Iris pigment epithelial cell (primary cell): ENCODE measurements around the gene OR10H3.
"Not testable (repeated sequence)": the region's sequence is repeated elsewhere in the genome, so short reads cannot be mapped to it uniquely, and the experiment has no call there.

ENCODE experiments used
- DNase-seq: peaks from one replicate; pipeline ENCODE4 v3.0.0-alpha.2; 2011; ENCODE audit warnings: low read depth

OR10H3 gene, protein sequence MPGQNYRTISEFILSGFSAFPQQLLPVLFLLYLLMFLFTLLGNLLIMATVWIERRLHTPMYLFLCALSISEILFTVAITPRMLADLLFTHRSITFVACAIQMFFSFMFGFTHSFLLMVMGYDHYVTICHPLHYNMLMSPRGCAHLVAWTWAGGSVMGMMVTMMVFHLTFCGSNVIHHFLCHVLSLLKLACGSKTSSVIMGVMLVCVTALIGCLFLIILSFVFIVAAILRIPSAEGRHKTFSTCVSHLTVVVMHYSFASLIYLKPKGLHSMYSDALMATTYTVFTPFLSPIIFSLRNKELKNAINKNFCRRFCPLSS

GRCh38 chr19:15737722-15738121, at the start of gene OR10H3:
TSS of gene OR10H3 (plus strand) at chr19:15737985. CDS start at chr19:15741393, 3,408 bp downstream.
- DNase-seq = no peak

DNA sequence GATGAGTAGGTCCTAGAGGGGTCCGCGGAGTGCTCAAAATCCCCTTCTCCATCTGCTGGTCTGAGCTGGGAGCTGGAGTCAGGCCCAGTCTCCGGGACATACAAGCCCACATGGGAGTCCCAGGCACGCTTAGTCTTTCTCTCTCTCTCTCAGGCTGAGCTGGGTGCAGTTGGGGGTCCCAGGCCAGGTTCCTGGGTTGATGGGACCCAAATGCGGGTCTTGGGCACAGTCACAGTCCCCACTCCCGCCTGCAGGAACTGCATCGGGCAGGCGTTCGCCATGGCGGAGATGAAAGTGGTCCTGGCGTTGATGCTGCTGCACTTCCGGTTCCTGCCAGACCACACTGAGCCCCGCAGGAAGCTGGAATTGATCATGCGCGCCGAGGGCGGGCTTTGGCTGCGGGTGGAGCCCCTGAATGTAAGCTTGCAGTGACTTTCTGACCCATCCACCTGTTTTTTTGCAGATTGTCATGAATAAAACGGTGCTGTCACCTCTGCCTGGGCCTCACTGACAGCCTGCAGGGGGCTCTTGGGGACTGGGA, 41.1 kb upstream of the OR10H3 start:
- DNase-seq = no peak

GRCh38 chr19:15701757-15702533, 35.8 kb upstream of the OR10H3 start:
- DNase-seq = no peak

GRCh38 chr19:15702534-15702930, 35.3 kb upstream of the OR10H3 start:
- peak; percentile 46 for DNase-seq

DNA sequence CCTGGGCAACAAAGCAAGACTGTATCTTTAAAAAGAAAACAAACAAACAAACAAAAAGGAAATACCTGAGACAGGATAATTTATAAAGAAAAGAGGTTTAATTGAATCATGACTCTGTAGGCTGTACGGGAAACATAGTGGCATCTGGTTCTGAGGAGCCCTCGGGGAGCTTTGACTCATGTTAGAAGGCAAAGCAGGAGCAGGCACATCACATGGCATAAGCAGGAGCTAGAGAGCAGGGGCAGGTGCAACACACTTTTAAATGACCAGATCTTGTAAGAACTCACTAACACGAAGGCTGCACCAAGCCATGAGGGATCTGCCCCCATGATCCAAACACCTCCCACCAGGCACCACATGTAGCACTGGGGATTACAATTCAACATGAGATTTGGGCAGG, 23.1 kb upstream of the OR10H3 start:
- no peak for DNase-seq

DNA sequence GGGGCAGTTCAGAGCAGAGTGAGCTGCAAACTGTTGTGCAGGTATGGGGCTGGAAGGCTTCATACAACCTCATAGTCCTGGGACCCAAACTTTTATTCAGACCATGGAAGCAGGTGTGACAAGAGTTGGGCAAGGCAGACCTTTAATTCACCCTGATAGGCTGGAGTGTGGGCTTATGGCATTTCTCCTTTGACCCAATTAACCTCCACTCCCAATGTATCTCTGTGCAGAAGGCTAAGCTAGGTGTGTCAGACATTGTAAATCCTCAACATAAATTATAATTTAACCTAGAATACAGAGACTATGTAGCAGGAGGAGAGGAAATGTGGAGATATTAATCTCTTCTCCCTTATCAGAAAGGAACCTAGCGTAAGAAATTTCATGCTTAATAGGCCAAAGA, 22.1 kb upstream of the OR10H3 start:
- DNase-seq = no peak

DNA sequence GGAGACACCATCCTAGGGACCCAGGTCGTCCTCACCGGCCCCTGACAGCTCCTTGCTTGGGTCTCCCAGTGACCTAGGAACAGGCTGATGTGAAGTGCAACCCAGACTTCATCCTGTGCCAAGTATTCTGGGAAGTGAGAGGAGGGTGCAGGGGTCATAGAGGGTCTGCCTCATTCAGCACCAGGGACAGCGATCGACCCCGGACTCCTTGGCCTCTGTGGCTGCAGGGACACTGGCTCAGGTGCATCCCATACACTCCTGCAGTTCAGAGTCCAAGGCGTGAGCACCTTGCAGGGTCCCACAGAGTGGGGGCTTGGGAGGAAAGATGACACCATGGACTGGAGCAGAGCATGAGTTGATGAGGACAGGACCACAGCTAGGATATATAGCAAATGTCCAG, 20.0 kb upstream of the OR10H3 start:
- DNase-seq = no peak

DNA sequence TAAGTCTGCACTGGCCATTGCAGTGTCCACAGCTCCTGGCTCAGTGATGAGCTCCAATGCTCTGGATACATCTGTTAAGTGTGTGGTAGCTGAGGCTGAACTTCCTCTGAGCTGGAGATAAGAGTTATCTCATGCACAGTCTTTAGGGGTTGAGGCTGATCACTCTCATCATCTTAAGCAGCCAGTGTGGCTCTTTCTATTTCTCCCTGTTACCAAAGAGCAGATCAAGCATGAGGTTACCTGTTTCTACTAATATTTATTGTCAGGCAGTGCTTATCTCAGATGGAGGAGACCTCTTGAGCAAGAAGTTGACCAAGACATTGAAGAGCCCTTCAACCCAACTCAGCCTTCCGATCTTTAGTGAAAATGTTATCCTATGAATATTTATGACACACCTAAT, 16.5 kb upstream of the OR10H3 start:
- no peak for DNase-seq

GRCh38 chr19:15722956-15723355, 14.8 kb upstream of the OR10H3 start:
- no peak for DNase-seq

DNA sequence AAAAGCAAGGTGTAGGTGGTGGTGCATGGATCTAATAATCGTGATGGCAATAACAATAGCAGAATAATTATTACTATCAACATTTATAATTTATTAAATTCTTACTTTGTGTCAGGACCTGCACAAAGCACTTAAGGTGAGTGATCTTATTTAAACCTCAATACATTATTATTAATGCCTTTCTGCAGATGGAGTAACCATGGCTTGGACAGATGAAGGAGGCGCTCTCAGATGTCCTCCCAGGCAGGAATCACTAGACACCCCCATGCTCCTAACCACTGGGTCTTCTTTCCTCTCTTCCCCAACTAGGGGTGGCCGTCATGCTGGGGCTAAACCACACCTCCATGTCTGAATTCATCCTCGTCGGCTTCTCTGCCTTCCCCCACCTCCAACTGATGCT, 10.1 kb upstream of the OR10H3 start, which contains the start of gene OR10H2:
Gene OR10H2 (plus strand): TSS at position 301 of the 400 bp plus-strand sequence. CDS start 20 bp downstream, at position 321.
- no peak for DNase-seq

GRCh38 chr19:15730538-15730937, 7.2 kb upstream of the OR10H3 start:
- DNase-seq = no peak

DNA sequence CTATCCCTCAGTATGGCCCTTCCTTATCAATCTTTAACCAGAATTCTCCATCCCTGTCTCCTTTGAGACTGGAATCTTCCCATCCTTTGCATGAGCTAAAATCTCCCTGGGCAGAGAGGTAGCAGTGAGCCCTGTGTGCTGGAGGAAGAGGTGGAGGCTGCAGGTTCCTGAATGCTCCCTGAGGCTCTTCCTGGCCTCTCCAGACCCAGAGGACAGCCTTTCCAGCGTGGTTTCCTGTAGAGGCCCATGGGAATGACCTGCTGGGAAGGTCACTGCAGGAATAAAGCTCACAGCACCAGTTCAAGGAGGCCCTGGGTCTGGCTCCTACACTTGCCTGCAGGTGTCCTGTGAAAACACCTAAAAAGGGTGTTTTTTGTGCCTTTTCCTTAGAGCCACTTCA, 5.4 kb upstream of the OR10H3 start:
- DNase-seq = no peak

DNA sequence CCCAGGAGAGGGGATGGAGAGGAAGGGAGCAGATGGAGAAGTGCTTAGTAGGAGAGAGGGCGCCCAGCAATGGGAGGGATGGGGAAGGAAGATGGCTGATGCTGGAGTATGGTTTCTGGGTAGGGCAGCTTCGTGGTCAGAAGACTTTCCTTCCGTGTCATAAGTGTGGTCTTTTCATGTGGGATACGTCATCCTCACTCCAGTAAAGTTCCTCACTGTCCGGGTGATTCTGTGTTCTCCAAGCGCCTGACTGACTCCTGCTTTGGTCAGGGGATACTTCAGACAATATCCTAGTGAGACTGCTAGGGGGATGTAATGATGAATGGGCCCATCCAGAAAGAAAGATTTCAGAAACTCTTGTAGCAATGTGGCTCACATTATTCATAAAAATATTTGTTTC, 3.9 kb upstream of the OR10H3 start:
- DNase-seq = no peak

DNA sequence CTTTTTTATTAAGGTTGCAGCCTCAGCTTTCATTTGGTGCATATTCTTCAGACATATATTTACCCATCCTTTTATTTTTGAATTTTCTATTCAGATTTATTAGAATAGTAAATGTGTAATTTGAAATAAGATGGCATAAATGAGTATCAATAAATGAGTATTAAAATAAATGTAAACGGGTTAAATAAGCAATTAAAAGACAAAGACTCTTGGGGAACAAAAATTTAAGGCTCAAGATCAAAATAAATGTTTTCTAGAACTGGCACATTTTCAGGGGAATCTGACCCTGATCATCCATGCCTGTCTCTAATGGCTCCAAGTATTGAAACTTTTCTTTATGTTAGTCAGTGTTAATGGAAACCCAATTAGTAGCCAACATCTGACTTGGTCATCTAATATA, 3.0 kb downstream of the OR10H3 start:
- no peak for DNase-seq

DNA sequence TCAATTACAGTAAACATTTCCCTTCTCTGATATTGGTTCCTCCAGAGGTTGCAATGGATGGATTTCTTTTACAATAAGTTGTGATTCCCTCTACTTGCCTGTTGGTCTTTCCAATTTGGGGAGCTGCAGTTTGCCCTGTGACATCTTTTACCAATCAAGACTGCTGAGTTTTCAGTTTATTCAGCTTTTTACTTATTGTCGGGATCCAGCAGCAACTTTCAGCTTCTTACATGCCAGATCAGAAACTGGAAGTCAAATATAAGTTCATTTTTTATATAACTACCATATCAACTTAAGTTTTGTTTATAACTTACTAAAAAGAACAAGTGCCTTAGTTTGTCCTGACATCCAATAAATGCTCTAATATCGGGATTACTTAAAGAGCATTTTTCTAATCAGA, 10.5 kb downstream of the OR10H3 start:
- no peak for DNase-seq

DNA sequence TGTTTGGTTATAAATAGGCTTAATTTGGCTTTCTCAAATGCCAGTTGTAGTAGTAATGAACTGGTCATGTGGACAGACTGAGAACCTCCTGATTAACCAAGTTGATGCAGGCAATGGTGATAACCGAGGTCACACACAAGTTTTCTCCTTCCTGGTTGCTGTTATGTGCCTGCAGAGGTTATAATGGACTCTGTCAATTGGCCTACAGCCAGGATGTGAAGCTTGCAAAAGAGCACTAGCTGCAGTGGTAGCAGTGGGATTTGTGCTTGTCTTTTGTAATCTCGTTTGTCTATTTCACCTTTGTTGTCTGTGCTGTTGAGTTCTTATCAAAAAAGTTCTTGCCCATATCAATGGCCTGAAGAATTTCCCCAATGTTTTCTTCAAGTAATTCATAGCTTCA, 20.6 kb downstream of the OR10H3 start:
- no peak for DNase-seq

DNA sequence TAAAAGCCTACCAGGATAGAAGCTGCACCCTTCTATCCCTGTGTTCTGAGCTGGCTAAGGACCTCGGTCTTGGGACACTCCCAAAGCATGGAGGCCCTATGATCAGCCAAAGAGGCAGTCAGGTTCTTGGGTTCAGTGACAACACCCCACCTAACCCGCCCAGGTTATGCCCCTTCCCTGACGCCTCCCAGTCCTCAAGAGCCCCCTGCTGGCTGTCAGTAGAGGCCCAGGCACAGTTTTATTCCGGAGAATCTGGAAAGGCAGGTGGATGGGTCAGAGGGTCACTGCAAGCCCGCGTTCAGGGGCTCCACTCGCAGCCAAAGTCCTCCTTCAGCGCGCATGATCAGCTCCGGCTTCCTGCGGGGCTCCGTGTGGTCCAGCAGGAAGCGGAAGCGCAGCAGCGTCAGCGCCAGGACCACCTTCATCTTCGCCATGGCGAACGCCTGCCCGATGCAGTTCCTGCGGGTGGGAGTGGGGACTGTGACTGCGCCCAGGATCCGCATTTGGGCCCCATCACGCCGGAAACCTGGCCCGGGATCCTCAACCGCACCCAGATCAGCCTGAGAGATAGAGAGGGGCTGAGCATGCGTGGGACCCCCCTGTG, 22.3 kb downstream of the OR10H3 start:
- no peak for DNase-seq

DNA sequence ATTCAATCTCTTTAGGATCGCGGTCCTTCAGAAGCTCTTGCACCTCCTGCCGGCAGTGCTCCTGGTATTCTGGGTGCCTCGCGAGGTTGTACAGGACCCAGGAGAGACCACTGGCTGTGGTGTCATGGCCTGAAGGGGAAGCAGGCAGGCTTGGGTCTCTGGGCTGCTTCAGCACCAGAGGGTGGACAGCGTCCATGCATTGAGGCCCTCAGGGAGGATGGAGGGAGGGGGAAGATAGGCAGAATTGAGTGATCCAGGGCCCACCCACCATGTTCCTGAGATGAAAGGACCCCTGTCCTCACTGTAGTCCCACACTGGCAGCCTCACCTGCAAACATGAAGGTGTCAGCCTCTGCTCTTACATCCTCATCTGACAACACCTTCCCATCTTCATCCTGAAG, 31.8 kb downstream of the OR10H3 start:
- no peak for DNase-seq

GRCh38 chr19:15774159-15774558, 36.4 kb downstream of the OR10H3 start:
- DNase-seq = not testable (repeated sequence)

- no peak for DNase-seq
Observed at GRCh38 chr19:15775249-15775648, 37.5 kb downstream of the OR10H3 start.

DNA sequence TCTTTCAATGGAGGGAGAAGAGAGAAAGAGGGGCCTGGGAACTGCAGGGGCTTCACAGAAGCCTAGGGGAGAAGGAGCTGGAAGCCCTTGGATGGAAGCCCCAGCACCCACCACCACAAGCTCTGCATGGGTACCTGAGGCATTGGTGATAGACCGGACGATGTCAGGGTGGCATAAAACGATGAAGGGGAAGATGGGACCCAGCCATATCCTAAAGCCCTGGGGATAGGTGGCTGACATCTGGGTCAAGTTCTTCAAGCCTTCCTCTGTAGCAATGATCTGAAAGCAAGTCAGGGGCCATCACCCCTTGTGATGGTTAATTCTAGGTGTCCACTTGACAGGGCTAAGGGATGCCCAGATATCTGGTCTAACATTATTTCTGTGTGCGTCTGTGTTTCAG, 38.5 kb downstream of the OR10H3 start:
- no peak for DNase-seq

DNA sequence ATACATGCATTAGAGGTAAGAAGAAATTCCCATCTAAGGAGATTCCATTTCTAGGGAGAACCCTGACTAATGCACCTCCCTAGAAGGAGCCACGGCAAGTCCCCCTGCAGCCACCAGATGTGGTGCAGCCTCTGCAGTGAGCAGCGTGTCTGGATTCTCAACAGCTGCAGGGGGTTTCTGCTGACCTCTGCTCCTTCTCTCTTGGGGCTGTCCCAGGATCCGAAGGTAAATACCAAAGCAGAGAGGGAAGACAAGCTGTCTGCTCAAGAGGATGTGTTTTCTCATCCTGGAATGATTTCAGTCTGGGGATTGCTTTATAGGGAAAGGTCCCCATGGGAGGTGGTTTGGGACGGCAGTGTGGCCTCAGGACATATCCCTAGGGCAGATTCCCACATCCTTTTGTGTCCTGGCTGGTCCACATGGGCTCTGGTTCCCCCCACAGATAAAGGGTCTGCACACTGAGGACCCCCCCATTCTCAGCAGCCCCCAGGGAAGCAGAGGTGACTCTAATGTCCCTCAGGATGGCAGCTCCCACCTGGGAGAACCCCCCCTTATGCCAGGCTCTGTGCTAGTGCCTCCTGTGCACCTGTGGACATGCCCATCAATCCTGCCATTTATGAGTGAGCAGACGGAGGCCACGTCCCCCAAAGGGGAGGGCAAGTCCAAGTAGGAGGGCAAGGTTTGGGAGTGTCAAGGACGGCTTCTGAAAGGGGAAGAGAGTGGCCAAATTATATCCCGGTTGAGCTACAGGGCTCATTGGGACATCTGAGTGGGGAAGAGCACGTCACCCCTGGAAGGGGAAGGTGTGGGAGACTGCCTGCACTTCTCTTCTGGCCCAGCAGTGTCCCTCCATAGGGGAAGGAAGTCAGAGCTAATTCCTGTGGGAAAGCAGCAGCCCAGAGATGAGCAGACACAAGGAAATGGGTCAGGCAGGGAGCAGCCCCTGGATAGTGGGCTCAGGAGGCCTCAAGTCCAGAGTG, 39.5 kb downstream of the OR10H3 start:
- no peak for DNase-seq
